ENCODE results near the gene DCP1B.

Gene DCP1B

DNA sequence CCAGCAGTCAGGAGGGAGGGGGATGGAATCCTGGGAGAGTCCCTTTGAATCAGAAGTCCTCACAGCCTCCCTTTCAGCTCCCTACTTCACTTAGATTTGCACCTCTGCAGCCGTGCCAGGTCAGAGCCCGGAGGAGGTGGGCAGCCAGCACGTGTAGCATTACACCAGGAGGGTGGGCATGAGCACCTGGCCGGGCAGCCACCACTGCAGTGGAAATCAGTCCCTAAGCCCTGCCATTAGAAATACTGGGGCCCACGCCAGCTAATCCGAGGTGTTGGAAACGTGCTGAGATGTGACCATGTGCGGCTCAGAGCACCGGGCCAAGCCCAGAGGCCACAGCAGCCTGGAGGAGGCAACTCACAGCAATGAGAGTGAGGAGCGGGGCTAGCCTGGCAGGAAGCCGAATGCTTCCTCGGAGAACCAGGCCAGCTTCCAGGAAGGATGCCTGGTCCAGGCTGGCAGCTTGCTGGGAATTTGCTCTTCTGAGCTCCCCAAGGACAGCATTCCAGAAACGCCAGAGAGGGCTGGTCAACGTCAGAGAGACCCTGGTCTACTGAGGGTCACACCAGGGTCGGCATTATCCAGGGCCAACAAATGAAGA is 76.4 kb downstream of the DCP1B start:
- Mint-ChIP-seq H3K36me3 (peaks cover 9% of the 10 kb centered on the region), H3K9me3 (peaks cover 3% of the 10 kb centered on the region), H3K27ac (no peak overlapping the region), H3K27me3 (no peaks in the 10 kb centered on the region), H3K4me1 (peaks cover 82% of the 10 kb centered on the region), H3K4me3 (no peak overlapping the region)
- no peak for ATAC-seq

DNA sequence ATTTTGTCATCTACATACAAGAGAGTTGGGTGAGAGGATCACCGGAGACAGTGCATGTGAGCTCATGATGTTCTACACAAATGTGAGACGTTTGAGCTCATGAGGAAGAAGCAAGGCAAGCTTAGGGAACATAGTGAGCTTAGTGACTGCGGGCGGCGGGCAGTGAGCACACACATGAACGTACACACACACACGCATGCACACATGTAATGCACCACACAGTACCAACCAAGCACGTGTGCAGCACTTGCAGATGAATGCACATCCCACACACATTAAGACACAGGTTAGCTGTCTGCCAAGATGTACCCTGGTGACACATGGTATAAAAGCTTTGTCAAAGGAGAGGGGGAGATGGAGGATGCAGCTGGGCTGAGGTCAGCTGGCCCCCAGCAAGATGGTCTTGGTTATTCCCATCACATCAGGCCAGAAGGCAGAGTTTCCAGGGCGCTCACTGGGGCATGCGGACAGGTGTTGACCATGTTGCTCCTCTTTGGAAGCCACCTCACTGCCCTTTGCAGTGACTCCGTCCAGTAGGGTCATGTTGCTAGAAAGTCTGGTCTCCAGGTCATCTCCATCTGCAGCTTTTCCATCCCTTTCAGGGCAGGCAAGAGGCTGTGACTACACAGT is 77.1 kb downstream of the DCP1B start:
- Mint-ChIP-seq H3K27ac (peak overlapping the region; percentile 22), H3K4me1 (peaks cover 78% of the 10 kb centered on the region), H3K4me3 (no peak overlapping the region), H3K36me3 (peaks cover 10% of the 10 kb centered on the region), H3K27me3 (no peaks in the 10 kb centered on the region), H3K9me3 (peaks cover 3% of the 10 kb centered on the region)
- no peak for ATAC-seq

DNA sequence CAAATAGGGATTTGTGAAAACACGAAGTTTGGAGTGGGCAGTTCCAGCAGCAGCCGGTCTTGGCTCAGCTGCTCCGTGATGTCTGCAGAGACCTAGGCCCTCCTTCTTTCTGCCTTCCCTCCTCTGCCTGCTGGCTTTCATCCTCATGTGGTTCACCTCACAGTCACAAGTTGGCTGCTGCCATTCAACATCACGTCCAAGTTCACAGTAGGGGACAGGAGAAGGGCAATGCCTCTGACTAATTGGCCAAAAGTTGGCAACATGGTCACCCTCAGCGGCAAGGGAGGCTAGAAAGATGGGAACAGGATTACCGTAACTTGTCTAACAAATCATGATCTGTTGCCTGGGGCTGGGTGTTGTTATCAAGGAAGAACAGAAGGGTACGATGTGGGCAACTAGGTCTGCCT is 78.0 kb downstream of the DCP1B start:
- no peaks in the 10 kb centered on the region for H3K27me3 Mint-ChIP-seq
- H3K4me3 Mint-ChIP-seq, result no peak overlapping the region
- H3K4me1 Mint-ChIP-seq, result peaks cover 71% of the 10 kb centered on the region
- H3K27ac Mint-ChIP-seq, result peak overlapping the region; percentile 22
- peaks cover 3% of the 10 kb centered on the region for H3K9me3 Mint-ChIP-seq
- H3K36me3 Mint-ChIP-seq, result peaks cover 10% of the 10 kb centered on the region
- ATAC-seq, result no peak

DNA sequence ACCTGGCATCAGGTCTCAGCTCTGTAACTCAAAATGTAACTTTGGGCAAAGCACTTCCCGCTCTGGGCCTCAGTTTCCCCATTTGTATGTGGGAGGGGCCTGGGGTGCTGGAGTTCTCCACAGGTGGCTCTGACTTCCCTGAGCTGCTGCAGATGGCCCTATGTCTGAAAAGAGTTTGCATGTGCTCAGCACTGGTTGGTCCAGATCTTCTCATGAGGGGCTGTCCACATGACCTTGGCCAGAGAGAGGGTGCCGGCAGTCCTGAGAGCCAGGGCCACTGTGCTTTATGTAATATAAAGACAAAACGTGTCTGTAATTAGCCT is 78.6 kb downstream of the DCP1B start:
- peaks cover 11% of the 10 kb centered on the region for H3K36me3 Mint-ChIP-seq
- no peaks in the 10 kb centered on the region for H3K27me3 Mint-ChIP-seq
- peaks cover 3% of the 10 kb centered on the region for H3K9me3 Mint-ChIP-seq
- no peak overlapping the region for H3K4me3 Mint-ChIP-seq
- H3K4me1 Mint-ChIP-seq, result peaks cover 71% of the 10 kb centered on the region
- ATAC-seq, result no peak
- H3K27ac Mint-ChIP-seq, result peak overlapping the region; percentile 91

DNA sequence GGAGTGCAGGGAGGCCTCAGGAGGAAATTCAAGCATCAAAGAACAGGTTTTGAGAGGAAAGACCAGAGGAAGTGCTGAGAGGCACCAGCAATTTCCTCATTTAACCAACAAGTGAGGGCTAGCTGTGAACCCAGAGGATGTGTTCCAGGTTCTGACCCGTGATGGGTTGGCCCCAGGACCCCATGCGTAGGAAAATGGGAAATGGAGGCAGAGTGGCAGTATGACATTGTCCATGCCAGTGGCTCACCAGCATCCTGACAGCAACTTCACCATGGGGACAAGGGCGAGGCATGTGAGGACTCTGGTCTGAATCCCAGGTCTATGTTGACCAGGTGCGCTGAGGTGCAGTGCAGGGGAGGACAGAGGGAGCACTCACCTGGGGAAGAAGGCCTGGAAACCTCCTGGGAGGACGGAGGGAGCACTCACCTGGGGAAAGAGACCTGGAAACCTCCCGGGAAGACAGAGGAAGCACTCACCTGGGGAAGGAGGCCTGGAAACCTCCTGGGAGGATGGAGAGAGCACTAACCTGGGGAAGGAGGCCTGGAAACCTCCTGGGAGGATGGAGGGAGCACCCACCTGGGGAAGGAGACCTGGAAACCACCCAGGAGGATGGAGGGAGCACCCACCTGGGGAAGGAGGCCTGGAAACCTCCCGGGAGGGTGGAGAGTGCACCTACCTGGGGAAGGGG is 79.1 kb downstream of the DCP1B start:
- no peaks in the 10 kb centered on the region for H3K27me3 Mint-ChIP-seq
- peak overlapping the region; percentile 91 for H3K27ac Mint-ChIP-seq
- H3K4me1 Mint-ChIP-seq, result peaks cover 67% of the 10 kb centered on the region
- H3K36me3 Mint-ChIP-seq, result peaks cover 16% of the 10 kb centered on the region
- peaks cover 3% of the 10 kb centered on the region for H3K9me3 Mint-ChIP-seq
- H3K4me3 Mint-ChIP-seq, result peak overlapping the region; percentile 71
- ATAC-seq, result peak; percentile 18

DNA sequence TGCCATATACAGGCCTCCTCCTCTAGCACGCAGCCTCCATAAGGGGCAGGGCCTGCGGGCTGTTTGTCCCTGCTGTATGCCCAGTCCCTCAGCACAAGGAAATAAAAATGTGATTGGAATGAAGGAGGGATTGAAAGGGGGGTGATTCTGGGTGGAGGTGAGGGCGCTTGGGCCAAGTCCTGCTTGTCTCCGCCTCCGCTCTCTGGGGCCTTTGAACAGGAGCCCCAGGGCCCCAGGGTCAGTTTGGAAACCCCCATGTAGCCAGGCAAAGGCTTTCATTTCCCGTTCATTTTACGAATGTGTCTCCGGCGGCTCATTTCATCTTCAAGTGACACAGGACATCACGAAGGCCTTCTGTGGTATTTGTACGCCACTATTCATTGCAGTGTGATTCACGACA is 81.3 kb downstream of the DCP1B start:
- peaks cover 3% of the 10 kb centered on the region for H3K9me3 Mint-ChIP-seq
- peak overlapping the region; percentile 6 for H3K4me3 Mint-ChIP-seq
- H3K27me3 Mint-ChIP-seq, result no peaks in the 10 kb centered on the region
- H3K4me1 Mint-ChIP-seq, result peaks cover 61% of the 10 kb centered on the region
- peak overlapping the region; percentile 91 for H3K27ac Mint-ChIP-seq
- peaks cover 16% of the 10 kb centered on the region for H3K36me3 Mint-ChIP-seq
- ATAC-seq, result peak; percentile 3

DNA sequence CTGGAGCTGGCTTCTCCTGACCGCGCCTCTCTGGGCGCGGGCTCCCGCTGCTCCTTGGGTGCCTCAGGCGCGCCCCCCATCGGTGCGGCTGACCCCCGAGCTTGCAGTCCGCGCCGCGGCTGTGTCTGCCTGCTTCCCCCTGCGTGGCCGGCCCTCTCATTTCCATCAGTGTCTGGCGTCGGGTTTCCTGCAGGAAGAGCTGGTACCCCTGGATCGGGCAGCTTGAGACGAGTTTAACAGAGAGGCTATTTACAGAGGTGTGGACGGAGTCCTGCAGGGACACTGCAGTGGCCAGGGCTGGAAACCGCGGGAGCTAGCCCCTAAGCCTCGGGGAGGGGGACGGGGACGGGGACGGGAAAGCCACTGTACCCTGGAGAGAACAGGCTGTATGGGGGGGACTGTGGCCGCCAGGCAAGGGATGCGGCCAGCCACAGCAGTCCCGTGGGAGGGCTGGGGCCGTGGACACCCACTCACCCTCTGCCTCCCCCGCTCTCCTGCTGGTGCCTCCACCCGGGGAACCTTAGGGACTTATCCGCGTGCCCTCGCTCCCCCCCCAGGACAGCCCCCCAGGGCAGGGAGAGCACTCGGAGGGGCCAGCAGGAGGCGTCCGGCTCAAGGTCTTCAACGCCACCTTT is 82.1 kb downstream of the DCP1B start:
- H3K9me3 Mint-ChIP-seq, result peaks cover 3% of the 10 kb centered on the region
- ATAC-seq, result no peak
- peak overlapping the region; percentile 91 for H3K27ac Mint-ChIP-seq
- H3K4me3 Mint-ChIP-seq, result peak overlapping the region; percentile 53
- H3K4me1 Mint-ChIP-seq, result peaks cover 69% of the 10 kb centered on the region
- H3K36me3 Mint-ChIP-seq, result peaks cover 16% of the 10 kb centered on the region
- no peaks in the 10 kb centered on the region for H3K27me3 Mint-ChIP-seq

DNA sequence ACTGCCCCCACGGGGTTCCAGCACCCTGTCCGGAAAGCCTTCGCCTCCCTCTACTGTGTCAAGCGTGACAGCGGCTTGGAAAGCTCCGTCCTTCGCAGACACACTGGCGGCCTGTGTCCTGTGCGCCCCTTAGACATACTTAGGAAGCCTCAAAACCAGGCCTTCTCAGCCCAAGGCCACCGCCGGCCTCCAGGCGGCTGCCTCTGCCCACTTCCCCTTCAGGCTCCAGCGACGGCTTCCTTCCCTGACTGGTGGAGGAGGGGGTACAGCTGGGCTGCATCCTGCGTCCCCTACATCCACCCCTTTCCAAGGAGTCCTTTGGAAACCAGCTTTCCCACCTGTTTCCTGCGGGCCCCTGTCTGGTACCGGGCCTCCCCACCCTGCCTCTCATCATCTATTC is 83.3 kb downstream of the DCP1B start:
- Mint-ChIP-seq H3K27ac (peak overlapping the region; percentile 71), H3K36me3 (peaks cover 22% of the 10 kb centered on the region), H3K27me3 (peaks cover 8% of the 10 kb centered on the region), H3K4me1 (peaks cover 70% of the 10 kb centered on the region), H3K9me3 (peaks cover 3% of the 10 kb centered on the region), H3K4me3 (no peak overlapping the region)
- no peak for ATAC-seq

DNA sequence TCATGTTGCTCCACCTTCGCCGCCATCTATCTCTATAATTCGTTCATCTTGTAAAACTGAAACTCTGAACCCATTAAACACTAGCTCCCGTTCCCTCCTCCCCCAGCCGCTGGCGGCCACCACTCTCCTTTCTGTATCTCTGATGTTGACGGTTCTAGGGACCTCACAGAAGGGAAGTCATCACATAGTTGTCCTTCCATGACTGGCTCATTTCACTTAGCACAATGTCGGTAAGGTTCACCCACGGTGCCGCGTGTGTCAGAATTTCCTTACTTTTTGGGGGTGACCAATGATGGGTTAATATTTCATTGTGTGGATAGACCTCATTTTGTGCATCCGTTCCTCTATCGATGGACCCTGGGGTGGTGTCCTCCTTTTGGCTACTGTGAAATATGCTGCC is 83.8 kb downstream of the DCP1B start:
- Mint-ChIP-seq H3K27me3 (peaks cover 13% of the 10 kb centered on the region), H3K4me1 (peaks cover 70% of the 10 kb centered on the region), H3K9me3 (peaks cover 3% of the 10 kb centered on the region), H3K27ac (peak overlapping the region; percentile 71), H3K36me3 (peaks cover 22% of the 10 kb centered on the region), H3K4me3 (no peak overlapping the region)
- ATAC-seq, result no peak

DNA sequence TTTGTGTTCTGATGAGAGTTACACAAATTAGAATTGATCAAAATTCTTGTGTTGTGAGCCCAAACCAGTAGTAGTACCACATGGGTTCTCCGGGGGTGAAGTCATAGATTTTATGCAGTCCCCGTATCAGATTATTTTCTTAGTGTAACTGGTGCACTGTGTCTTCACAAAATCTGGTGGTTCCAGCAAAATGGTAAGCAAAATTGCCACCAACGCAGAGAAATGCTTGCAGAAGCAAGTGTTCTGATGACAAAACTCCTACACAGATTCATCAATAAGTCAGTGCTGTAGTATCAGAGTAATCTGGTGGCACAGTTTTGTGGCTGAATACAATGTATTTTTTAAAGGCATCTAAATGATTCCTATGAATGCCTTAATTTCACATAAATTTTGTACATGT is 84.5 kb downstream of the DCP1B start:
- peaks cover 3% of the 10 kb centered on the region for H3K9me3 Mint-ChIP-seq
- ATAC-seq, result no peak
- peaks cover 22% of the 10 kb centered on the region for H3K36me3 Mint-ChIP-seq
- H3K27me3 Mint-ChIP-seq, result peaks cover 13% of the 10 kb centered on the region
- no peak overlapping the region for H3K27ac Mint-ChIP-seq
- no peak overlapping the region for H3K4me3 Mint-ChIP-seq
- peaks cover 63% of the 10 kb centered on the region for H3K4me1 Mint-ChIP-seq

DNA sequence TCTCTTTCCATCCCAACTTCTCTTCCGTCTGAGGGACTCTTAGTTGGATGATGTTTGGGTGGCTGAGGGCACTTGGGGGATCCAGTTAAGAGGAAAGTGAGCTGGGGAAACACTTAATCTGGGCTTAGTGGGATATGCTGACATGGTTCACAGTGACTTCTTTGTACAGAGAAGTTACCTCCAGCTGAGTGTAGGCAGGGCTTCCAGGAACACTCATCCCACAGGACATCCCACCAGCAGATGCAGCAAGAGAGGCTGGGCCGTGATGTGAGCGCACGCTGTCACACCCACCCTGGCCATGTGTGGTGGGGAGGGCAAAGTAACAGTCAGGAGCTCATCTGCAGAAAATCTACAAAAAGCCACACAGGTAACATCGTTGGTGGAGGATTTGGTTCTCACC is 85.0 kb downstream of the DCP1B start:
- peak overlapping the region; percentile 99 for H3K27ac Mint-ChIP-seq

DNA sequence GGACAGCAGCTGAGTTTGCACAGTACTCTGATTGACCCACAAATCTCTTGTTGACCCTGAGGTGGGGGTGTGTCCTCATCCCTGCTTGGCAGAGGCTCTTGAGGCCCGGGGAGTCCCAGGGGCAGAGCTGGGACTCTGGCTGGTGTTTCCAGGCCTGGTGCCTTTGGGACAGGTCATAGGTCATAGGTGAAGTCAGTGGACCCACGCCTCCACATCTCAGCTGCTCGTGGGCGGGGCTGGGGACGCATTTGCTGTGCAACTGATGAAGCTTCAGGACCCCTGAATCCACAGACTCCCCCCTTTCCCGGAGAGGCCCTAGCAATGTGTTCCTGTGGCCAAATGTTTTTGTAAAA is 85.4 kb downstream of the DCP1B start:
- peak overlapping the region; percentile 99 for H3K27ac Mint-ChIP-seq
- H3K27me3 Mint-ChIP-seq, result peaks cover 13% of the 10 kb centered on the region
- peaks cover 3% of the 10 kb centered on the region for H3K9me3 Mint-ChIP-seq
- H3K36me3 Mint-ChIP-seq, result peaks cover 22% of the 10 kb centered on the region
- peaks cover 54% of the 10 kb centered on the region for H3K4me1 Mint-ChIP-seq
- ATAC-seq, result no peak
- H3K4me3 Mint-ChIP-seq, result peak overlapping the region; percentile 98

More for the DNA sequence above, 85.0 kb downstream of the DCP1B start:
- peaks cover 22% of the 10 kb centered on the region for H3K36me3 Mint-ChIP-seq
- peaks cover 3% of the 10 kb centered on the region for H3K9me3 Mint-ChIP-seq
- peak overlapping the region; percentile 98 for H3K4me3 Mint-ChIP-seq
- peaks cover 58% of the 10 kb centered on the region for H3K4me1 Mint-ChIP-seq
- ATAC-seq, result no peak
- H3K27me3 Mint-ChIP-seq, result peaks cover 13% of the 10 kb centered on the region

DNA sequence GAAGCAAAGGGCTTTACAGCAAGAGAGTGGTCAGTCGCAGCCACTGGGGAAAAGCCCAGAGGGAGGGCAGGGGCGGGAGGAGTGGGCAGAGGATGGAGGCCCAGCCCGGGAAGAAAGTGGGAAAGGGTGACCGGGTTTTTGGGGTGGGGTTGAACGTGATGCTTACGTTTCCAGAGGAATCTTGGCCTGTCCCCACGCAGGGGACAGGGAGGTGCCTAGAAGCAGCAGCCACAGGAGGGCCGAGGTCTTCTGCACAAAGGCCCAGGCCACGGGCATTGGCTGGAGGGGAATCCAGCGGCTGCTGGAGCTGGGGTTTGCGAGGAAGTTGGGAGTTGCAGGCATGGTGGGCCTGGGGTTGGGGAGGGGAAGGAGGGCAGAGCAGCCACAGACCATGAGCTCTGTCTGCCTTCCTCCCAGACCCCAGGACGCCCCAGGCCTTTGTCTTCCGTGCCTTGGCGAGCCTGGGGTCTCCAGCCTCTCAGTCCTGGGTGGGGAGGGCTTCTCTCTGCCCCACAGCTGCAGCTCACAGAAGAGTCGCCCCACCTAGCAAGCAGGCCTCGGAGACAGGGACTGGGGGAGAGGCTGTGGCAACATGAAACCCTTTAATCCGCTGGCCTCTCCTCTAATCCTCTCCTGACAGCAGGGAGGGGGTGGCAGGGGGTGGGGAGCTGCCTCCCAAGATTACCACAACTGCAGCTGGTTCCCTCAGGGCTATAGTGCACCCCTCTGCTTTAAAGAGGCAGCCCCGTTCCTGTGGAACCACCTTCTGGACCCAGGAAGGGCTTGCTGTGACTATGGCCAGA is 86.0 kb downstream of the DCP1B start, which contains the start of gene CACNA2D4:
Gene CACNA2D4, minus strand, starts transcription at position 572 of the 803 bp plus-strand sequence. Its CDS starts 179 bp downstream, at position 393.
- Mint-ChIP-seq H3K9me3 (peaks cover under 1% of the 10 kb centered on the region), H3K27me3 (peaks cover 13% of the 10 kb centered on the region), H3K27ac (peak within 1 kb of the TSS; percentile 99), H3K36me3 (peaks cover 18% of the 10 kb centered on the region), H3K4me3 (peak within 1 kb of the TSS; percentile 98), H3K4me1 (peaks cover 48% of the 10 kb centered on the region)
- no peak for ATAC-seq

DNA sequence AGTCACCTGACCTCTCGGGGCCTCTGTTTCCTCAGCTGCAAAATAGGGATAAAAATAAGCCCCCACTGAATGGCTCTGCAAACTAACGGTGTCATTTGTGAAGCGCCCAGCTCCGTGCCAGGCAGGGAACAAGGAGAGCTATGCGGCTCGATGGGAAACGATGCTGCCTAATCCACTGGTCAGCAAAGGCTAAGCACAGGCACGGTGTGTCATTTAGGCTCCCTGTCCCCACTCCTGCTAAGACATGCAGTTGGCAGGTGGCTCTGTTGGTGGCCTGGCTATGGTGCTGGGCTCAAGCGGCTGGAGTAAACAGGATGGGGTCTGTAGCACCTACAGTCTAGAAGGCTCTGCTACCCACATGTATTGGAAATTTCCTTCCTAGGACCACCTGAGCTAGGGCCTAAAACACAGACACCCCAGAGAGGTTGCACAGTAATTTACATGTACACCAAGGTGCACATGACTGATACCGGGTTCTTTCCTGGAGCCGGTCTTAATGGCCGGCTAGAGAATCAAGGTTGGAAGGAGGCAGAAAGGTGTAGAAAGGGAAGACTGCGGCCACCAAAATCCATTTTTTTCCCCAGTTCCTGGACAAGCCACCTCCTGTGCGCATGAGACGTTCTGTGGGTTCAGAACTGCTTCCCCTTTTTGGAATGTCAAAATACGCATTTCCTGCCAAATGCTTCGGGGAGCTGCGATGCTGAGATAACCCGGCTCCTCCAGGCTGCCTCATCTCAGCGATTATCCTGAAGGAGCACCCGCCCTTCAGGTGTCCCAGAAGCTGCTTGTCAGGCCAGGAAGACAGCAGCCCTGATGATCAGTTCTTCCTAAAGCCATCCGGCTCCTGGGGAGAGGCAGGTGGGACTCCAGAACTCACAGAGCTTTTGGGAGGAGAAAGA is 86.8 kb downstream of the DCP1B start:
- Mint-ChIP-seq H3K36me3 (peaks cover 12% of the 10 kb centered on the region), H3K9me3 (no peaks in the 10 kb centered on the region), H3K4me3 (peak overlapping the region; percentile 98), H3K27ac (peak overlapping the region; percentile 99), H3K27me3 (peaks cover 13% of the 10 kb centered on the region), H3K4me1 (peaks cover 41% of the 10 kb centered on the region)
- peak; percentile 60 for ATAC-seq
